PC-9 (cell line): ENCODE measurements around the gene QTRT2. TPM values are rescaled to one million over a fixed set of nuclear protein-coding genes. Genes with fewer than 3 reads are reported as not detected.

Source experiments
- BruUV-seq: library from RNA; stranded (reverse); fragments of 400-500 nt; replicated peaks from 2 replicates; lab custom pipeline; 2021; lab: Mats Ljungman, UMichigan
- CTCF ChIA-PET: fragments of 300-600 bp; sonication (Branson Sonifier 250); formaldehyde crosslinking; loops from one replicate; lab custom pipeline; 2022; ENCODE audit warnings: antibody characterized with exemption; lab: Charles Lee
- POLR2A ChIA-PET: fragments of 300-600 bp; sonication (Branson Sonifier 250); formaldehyde crosslinking; loops from one replicate; lab custom pipeline; 2022; ENCODE audit warnings: antibody characterized with exemption; ENCODE audit not compliant: unreplicated experiment; lab: Charles Lee
- DNase-seq, 2 experiments: peaks; one replicate each; pipeline versions ENCODE4 v3.0.0 to v3.0.0-alpha.2; 2015 to 2022; ENCODE audit warnings: mixed read lengths in 1 of 2
- H2AFZ ChIP-seq: fragments of 200-600 bp; sonication (generic); 2 replicates; pipeline ENCODE4 v1.8.1; 2017; ENCODE audit warnings: antibody characterized with exemption
- H3F3A ChIP-seq: fragments of 200-600 bp; sonication (generic); 2 replicates; pipeline ENCODE4 v1.8.1; 2017; ENCODE audit warnings: antibody characterized with exemption, mild to moderate bottlenecking, low read depth; ENCODE audit not compliant: insufficient read depth
- H3K27ac ChIP-seq: fragments of 200-600 bp; sonication (generic); 2 replicates; pipeline ENCODE4 v1.6.1; 2016; ENCODE audit warnings: mixed run types
- H3K27me3 ChIP-seq: fragments of 200-600 bp; sonication (generic); 2 replicates; pipeline ENCODE4 v1.6.1; 2016; ENCODE audit warnings: low read depth, mixed run types; ENCODE audit not compliant: insufficient read depth
- H3K36me3 ChIP-seq: fragments of 200-600 bp; sonication (generic); 2 replicates; pipeline ENCODE4 v1.6.1; 2016; ENCODE audit warnings: low read depth, mixed run types
- H3K4me1 ChIP-seq: fragments of 200-600 bp; sonication (generic); replicated peaks from 2 replicates; pipeline ENCODE4 v1.6.1; 2016; ENCODE audit warnings: mixed run types; ENCODE audit not compliant: insufficient read depth
- H3K4me2 ChIP-seq: fragments of 200-600 bp; sonication (generic); 2 replicates; pipeline ENCODE4 v1.6.1; 2017; ENCODE audit warnings: mixed run types
- H3K4me3 ChIP-seq: fragments of 200-600 bp; sonication (generic); 2 replicates; pipeline ENCODE4 v1.6.1; 2016; ENCODE audit warnings: mixed run types
- H3K79me2 ChIP-seq: fragments of 200-600 bp; sonication (generic); 2 replicates; pipeline ENCODE4 v1.6.1; 2017; ENCODE audit warnings: low read depth, mixed run types
- H3K9me2 ChIP-seq: fragments of 200-600 bp; sonication (generic); 2 replicates; pipeline ENCODE4 v1.8.1; 2017; ENCODE audit warnings: mild to moderate bottlenecking; ENCODE audit not compliant: insufficient read depth
- H3K9me3 ChIP-seq: fragments of 200-600 bp; sonication (generic); 2 replicates; pipeline ENCODE4 v1.8.1; 2016; ENCODE audit warnings: low read depth; ENCODE audit not compliant: insufficient read depth
- H4K20me1 ChIP-seq: fragments of 200-600 bp; sonication (generic); 2 replicates; pipeline ENCODE4 v1.8.1; 2017; ENCODE audit not compliant: insufficient read depth
- CTCF ChIP-seq: fragments of 200-600 bp; sonication (generic); conservative IDR thresholded peaks from 2 replicates; pipeline ENCODE4 v1.6.1; 2017; ENCODE audit warnings: mixed run types, antibody characterized with exemption, mild to moderate bottlenecking, moderate library complexity
- EZH2 ChIP-seq: fragments of 200-600 bp; sonication (generic); IDR thresholded peaks from 2 replicates; pipeline ENCODE4 v1.8.0; 2017; ENCODE audit warnings: antibody characterized with exemption, low read depth
- intact Hi-C: fragments of 100-400 bp; cut with micrococcal nuclease; formaldehyde crosslinking; loops from one replicate; pipeline ENCODE4 v1.10.0; 2022; ENCODE audit not compliant: unreplicated experiment
- total RNA-seq: library from RNA; stranded (reverse); gene quantifications from 2 replicates; pipeline ENCODE4 v1.2.3, GENCODE V29; 2021

The QTRT2 gene
- total RNA-seq, 1 experiment from 2014 or later, result 30.4 TPM

GRCh38 chr3:114108137-114108536, 51.6 kb downstream of the QTRT2 start:
- no peak overlapping the region for H3K4me3 ChIP-seq
- H3K36me3 ChIP-seq, result no peaks in the 10 kb centered on the region
- no peak overlapping the region for H2AFZ ChIP-seq
- H3F3A ChIP-seq, result no peaks in the 10 kb centered on the region
- TF ChIP-seq EZH2 (no peak), CTCF (no peak)
- H3K27me3 ChIP-seq, result no peaks in the 10 kb centered on the region
- H3K9me2 ChIP-seq, result no peaks in the 10 kb centered on the region
- H3K27ac ChIP-seq, result no peak overlapping the region
- no TSS peak for BruUV-seq
- H3K9me3 ChIP-seq, result no peaks in the 10 kb centered on the region
- H3K4me2 ChIP-seq, result no peak overlapping the region
- CTCF ChIA-PET, result no interaction called here
- POLR2A ChIA-PET, result no interaction called here
- intact Hi-C loops, result no loop called here
- H3K79me2 ChIP-seq, result no peaks in the 10 kb centered on the region
- DNase-seq, result no peak
- H3K4me1 ChIP-seq, result no peaks in the 10 kb centered on the region
- no peaks in the 10 kb centered on the region for H4K20me1 ChIP-seq

GRCh38 chr3:114110439-114110838, 53.9 kb downstream of the QTRT2 start:
- H4K20me1 ChIP-seq, result no peaks in the 10 kb centered on the region
- intact Hi-C loops, result no loop called here
- H3K9me3 ChIP-seq, result no peaks in the 10 kb centered on the region
- H2AFZ ChIP-seq, result no peak overlapping the region
- no peak for TF ChIP-seq EZH2
- TF ChIP-seq CTCF, result no peak
- H3F3A ChIP-seq, result no peaks in the 10 kb centered on the region
- no peaks in the 10 kb centered on the region for H3K79me2 ChIP-seq
- no peak overlapping the region for H3K4me3 ChIP-seq
- H3K27me3 ChIP-seq, result no peaks in the 10 kb centered on the region
- H3K4me1 ChIP-seq, result no peaks in the 10 kb centered on the region
- no peak overlapping the region for H3K27ac ChIP-seq
- CTCF ChIA-PET, result no interaction called here
- POLR2A ChIA-PET, result interaction anchor here (0.6 kb wide), 1 partner anchor 281 kb away, joined by 5 read pairs; no protein-coding TSS in a partner anchor
- H3K9me2 ChIP-seq, result no peaks in the 10 kb centered on the region
- H3K4me2 ChIP-seq, result no peak overlapping the region
- no TSS peak for BruUV-seq
- H3K36me3 ChIP-seq, result no peaks in the 10 kb centered on the region
- DNase-seq, result no peak

- no peak overlapping the region for H3K27ac ChIP-seq
- no peak overlapping the region for H3K4me2 ChIP-seq
- POLR2A ChIA-PET, result interaction anchor here (0.6 kb wide), 1 partner anchor 280 kb away, joined by 5 read pairs; no protein-coding TSS in a partner anchor
- no peaks in the 10 kb centered on the region for H3K27me3 ChIP-seq
- no peaks in the 10 kb centered on the region for H3K79me2 ChIP-seq
- H3K4me1 ChIP-seq, result no peaks in the 10 kb centered on the region
- no peak overlapping the region for H2AFZ ChIP-seq
- intact Hi-C loops, result no loop called here
- H3K4me3 ChIP-seq, result no peak overlapping the region
- CTCF ChIA-PET, result no interaction called here
- no peak for DNase-seq
- TF ChIP-seq CTCF, result no peak
- no peak for TF ChIP-seq EZH2
- H3K9me2 ChIP-seq, result no peaks in the 10 kb centered on the region
- no peaks in the 10 kb centered on the region for H4K20me1 ChIP-seq
- H3K36me3 ChIP-seq, result no peaks in the 10 kb centered on the region
- H3F3A ChIP-seq, result no peaks in the 10 kb centered on the region
- no peaks in the 10 kb centered on the region for H3K9me3 ChIP-seq
- BruUV-seq, result no TSS peak
Observed at GRCh38 chr3:114111060-114111770, 54.7 kb downstream of the QTRT2 start.
